B cell (primary cell): ENCODE data around the gene OR9Q1. TPM values are rescaled to one million over a fixed set of nuclear protein-coding genes. Genes with fewer than 3 reads are reported as not detected.

Experiments used
- ATAC-seq: fragments of 200-7000 bp; cut with Tn5 transposase; one replicate; pipeline ENCODE4 v1.10.0; 2021; ENCODE audit warnings: low read depth, mild to moderate bottlenecking, moderate number of reproducible peaks, moderate library complexity
- CTCF ChIA-PET: fragments of 350-600 bp; sonication (Branson Sonifier 250); formaldehyde crosslinking; loops from one replicate; lab custom pipeline; 2021; ENCODE audit warnings: antibody characterized with exemption, inconsistent platforms; lab: Charles Lee
- POLR2A ChIA-PET: fragments of 350-600 bp; sonication (Branson Sonifier 250); formaldehyde crosslinking; loops from one replicate; lab custom pipeline; 2021; ENCODE audit warnings: antibody characterized with exemption; lab: Charles Lee
- DNase-seq: peaks from one replicate; pipeline ENCODE4 v3.0.0; 2013
- H2AFZ ChIP-seq: 2 replicates; pipeline ENCODE4 v1.6.1; 2012; ENCODE audit warnings: mild to moderate bottlenecking, low read depth, low read length; ENCODE audit not compliant: insufficient read depth, poor library complexity, severe bottlenecking
- H3K27ac ChIP-seq, 2 donors: 1 replicate in 1 of 2; 2 replicates in 1 of 2; pipeline ENCODE4 v1.5.1; 2012 to 2013; ENCODE audit warnings: low read length in 2 of 2, mild to moderate bottlenecking in 2 of 2, moderate library complexity in 1 of 2
- H3K27me3 ChIP-seq, 4 experiments: fragments of 200-600 bp in 1 of 4; sonication (generic) in 1 of 4; replicated peaks in 1 of 4; 1 replicate in 2 of 4; 2 replicates in 2 of 4; pipeline versions ENCODE4 v1.6.1 to v1.7.0; 2013 to 2016; ENCODE audit warnings: low read length in 3 of 4, mild to moderate bottlenecking in 2 of 4, mixed read lengths in 1 of 4, moderate library complexity in 1 of 4; ENCODE audit not compliant: insufficient read depth in 4 of 4, control insufficient read depth in 3 of 4; ENCODE audit errors: control extremely low read depth in 1 of 4
- H3K36me3 ChIP-seq, 2 experiments: replicated peaks in 1 of 2; 1 replicate in 1 of 2; 2 replicates in 1 of 2; pipeline versions ENCODE4 v1.6.1 to v1.7.1; 2013; ENCODE audit warnings: low read length in 1 of 2; ENCODE audit not compliant: insufficient read depth in 2 of 2, control insufficient read depth in 1 of 2; ENCODE audit errors: control extremely low read depth in 1 of 2, extremely low read depth in 1 of 2
- H3K4me1 ChIP-seq, 2 donors: fragments of 200-600 bp in 1 of 2; sonication (generic) in 1 of 2; 1 replicate in 1 of 2; 2 replicates in 1 of 2; pipeline versions ENCODE4 v1.5.1 to v1.6.1; 2013 to 2017; ENCODE audit warnings: low read length in 2 of 2; ENCODE audit not compliant: control insufficient read depth in 2 of 2, insufficient read depth in 2 of 2
- H3K4me2 ChIP-seq: replicated peaks from 2 replicates; pipeline ENCODE3; 2012; ENCODE audit warnings: mild to moderate bottlenecking, low read depth, low read length; ENCODE audit not compliant: poor library complexity, severe bottlenecking
- H3K4me3 ChIP-seq, 5 experiments: fragments of 200-600 bp in 1 of 5; sonication (generic) in 1 of 5; 1 replicate in 3 of 5; 2 replicates in 2 of 5; pipeline versions ENCODE4 v1.5.1 to v1.7.0; 2011 to 2016; ENCODE audit warnings: low read length in 4 of 5, mild to moderate bottlenecking in 4 of 5, low read depth in 2 of 5, control low read depth in 1 of 5, moderate library complexity in 1 of 5; ENCODE audit not compliant: insufficient read depth in 1 of 5; ENCODE audit errors: control extremely low read depth in 1 of 5, extremely low read depth in 1 of 5
- H3K79me2 ChIP-seq: fragments of 200-600 bp; sonication (generic); one replicate; pipeline ENCODE4 v1.6.0; 2016; ENCODE audit warnings: low read length; ENCODE audit not compliant: control insufficient read depth, insufficient read depth
- H3K9ac ChIP-seq: fragments of 200-600 bp; sonication (generic); 2 replicates; pipeline ENCODE4 v1.6.1; 2017; ENCODE audit warnings: mild to moderate bottlenecking, low read length, moderate library complexity
- H3K9me3 ChIP-seq, 3 donors: one replicate each; pipeline versions ENCODE4 v1.6.1 to v1.7.1; 2013; ENCODE audit warnings: low read length in 2 of 3; ENCODE audit not compliant: control insufficient read depth in 2 of 3, insufficient read depth in 1 of 3; ENCODE audit errors: control extremely low read depth in 1 of 3
- H4K20me1 ChIP-seq: 2 replicates; pipeline ENCODE4 v1.6.0; 2012; ENCODE audit warnings: mild to moderate bottlenecking, low read length; ENCODE audit not compliant: insufficient read depth, control insufficient read depth, poor library complexity, severe bottlenecking
- H3K27ac Mint-ChIP-seq: one replicate; pipeline ENCODE4 v1.8.0; 2021; ENCODE audit warnings: mixed read lengths
- H3K27me3 Mint-ChIP-seq: one replicate; pipeline ENCODE4 v1.8.0; 2021; ENCODE audit warnings: mixed read lengths
- H3K4me1 Mint-ChIP-seq: one replicate; pipeline ENCODE4 v1.8.0; 2021; ENCODE audit warnings: mixed read lengths
- H3K4me3 Mint-ChIP-seq: one replicate; pipeline ENCODE4 v1.8.0; 2021; ENCODE audit warnings: mixed read lengths
- H3K9me3 Mint-ChIP-seq: one replicate; pipeline ENCODE4 v1.8.0; 2022; ENCODE audit warnings: mixed read lengths; ENCODE audit not compliant: insufficient read depth
- EZH2 ChIP-seq: IDR thresholded peaks from 2 replicates; pipeline ENCODE4 v1.6.1; 2012; ENCODE audit warnings: borderline replicate concordance, low read depth, mild to moderate bottlenecking, moderate library complexity, low read length; ENCODE audit not compliant: insufficient read depth, poor library complexity, severe bottlenecking
- WGBS: methylation state at CpG from one replicate; pipeline ENCODE4 v1.1.5; 2013; ENCODE audit warnings: missing lambda C conversion rate; ENCODE audit not compliant: insufficient coverage; 5-methylcytosine and 5-hydroxymethylcytosine counted together
- intact Hi-C: fragments of 100-400 bp; cut with micrococcal nuclease; formaldehyde crosslinking; loops from one replicate; pipeline ENCODE4 v1.10.0; 2022
- polyA plus RNA-seq: library from polyadenylated mRNA; depleted of rRNA; stranded (reverse); fragments of >200 nt; gene quantifications from 2 replicates; pipeline ENCODE4 v1.2.3, GENCODE V29; 2012
- total RNA-seq, 2 donors: library from RNA; stranded (reverse); fragments of 120-200 nt in 1 of 2; gene quantifications; 1 replicate in 1 of 2; 2 replicates in 1 of 2; pipeline versions ENCODE4 v1.2.3 to v1.2.4, GENCODE V29; 2013 to 2022
- TF ChIP-seq, protein P1 (sequence below): fragments of 200-600 bp; IDR thresholded peaks from one replicate; pipeline ENCODE4 v1.8.0; 2022; ENCODE audit warnings: antibody characterized with exemption, mild to moderate bottlenecking

Gene OR9Q1
- total and polyA plus RNA-seq, 2 donors (not counting 1 experiment from before 2014, with no cell fraction given): not detected

DNA sequence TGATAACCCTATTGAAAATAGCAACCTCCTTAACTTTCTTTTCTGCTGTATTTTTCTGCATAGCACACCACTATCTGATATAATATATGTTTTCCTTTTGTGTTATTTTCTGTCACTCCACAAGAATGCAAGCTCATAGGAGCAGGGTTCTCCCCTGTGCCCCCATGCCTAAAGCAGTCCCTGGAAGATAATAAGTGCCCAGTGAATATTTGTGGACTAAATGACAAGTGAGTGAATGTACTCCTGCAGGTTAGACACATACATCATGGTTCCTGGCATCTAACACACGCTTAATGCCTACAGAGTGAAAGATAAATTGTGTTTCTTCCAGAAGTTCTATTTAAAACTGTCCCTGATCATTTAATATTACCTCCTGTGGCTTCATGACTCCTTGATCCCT, 141.3 kb downstream of the OR9Q1 start:
- H3K4me3 Mint-ChIP-seq: no peak overlapping the region
- H3K27me3 Mint-ChIP-seq: peaks cover 3% of the 10 kb centered on the region
- Histone ChIP-seq H3K9ac (no peak overlapping the region), H3K79me2 (no peaks in the 10 kb centered on the region), H3K4me2 (no peak overlapping the region), H3K27ac (no peak overlapping the region), H4K20me1 (no peaks in the 10 kb centered on the region), H3K36me3 (no peaks in the 10 kb centered on the region), H3K27me3 (no peaks in the 10 kb centered on the region), H3K4me1 (no peaks in the 10 kb centered on the region), H2AFZ (no peak overlapping the region), H3K4me3 (no peak overlapping the region), H3K9me3 (no peaks in the 10 kb centered on the region)
- CTCF ChIA-PET: no interaction called here
- no peak for TF ChIP-seq EZH2
- TF ChIP-seq, protein P1, sequence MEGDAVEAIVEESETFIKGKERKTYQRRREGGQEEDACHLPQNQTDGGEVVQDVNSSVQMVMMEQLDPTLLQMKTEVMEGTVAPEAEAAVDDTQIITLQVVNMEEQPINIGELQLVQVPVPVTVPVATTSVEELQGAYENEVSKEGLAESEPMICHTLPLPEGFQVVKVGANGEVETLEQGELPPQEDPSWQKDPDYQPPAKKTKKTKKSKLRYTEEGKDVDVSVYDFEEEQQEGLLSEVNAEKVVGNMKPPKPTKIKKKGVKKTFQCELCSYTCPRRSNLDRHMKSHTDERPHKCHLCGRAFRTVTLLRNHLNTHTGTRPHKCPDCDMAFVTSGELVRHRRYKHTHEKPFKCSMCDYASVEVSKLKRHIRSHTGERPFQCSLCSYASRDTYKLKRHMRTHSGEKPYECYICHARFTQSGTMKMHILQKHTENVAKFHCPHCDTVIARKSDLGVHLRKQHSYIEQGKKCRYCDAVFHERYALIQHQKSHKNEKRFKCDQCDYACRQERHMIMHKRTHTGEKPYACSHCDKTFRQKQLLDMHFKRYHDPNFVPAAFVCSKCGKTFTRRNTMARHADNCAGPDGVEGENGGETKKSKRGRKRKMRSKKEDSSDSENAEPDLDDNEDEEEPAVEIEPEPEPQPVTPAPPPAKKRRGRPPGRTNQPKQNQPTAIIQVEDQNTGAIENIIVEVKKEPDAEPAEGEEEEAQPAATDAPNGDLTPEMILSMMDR: no peak
- no peak overlapping the region for H3K27ac Mint-ChIP-seq
- no peaks in the 10 kb centered on the region for H3K4me1 Mint-ChIP-seq
- POLR2A ChIA-PET: no interaction called here
- no peaks in the 10 kb centered on the region for H3K9me3 Mint-ChIP-seq
- DNase-seq (no peak), ATAC-seq (no peak)
- intact Hi-C loops: no loop called here
- no CpG with 5 or more reads among the region's 1 CpG for WGBS

DNA sequence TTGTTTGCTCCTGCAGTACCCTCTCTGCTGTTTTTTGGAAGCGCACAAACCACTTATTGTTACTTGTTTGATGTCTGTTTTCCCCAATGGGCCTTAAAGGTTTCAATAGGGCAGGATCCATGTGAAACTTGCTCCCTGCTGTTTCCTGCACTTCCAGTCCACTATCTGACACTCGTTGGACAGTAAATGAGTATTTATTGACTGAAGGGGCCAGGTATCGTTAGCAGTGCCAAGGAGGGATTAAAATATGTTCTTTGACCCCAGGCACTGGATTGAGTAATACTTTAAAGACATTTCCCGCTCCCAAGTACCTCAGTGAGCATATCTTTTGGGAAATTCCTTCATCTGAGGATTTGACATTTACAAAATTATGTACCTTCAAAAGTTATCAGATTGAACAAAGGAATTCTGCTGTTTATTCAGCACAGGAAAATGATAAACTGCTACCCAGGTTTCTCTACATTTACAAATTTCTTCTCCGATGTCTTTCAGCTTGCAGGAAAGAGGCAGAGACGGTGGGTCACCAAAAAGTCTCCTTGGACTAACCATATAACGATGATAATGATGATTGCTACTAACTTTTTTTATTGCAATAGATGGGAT, 141.9 kb downstream of the OR9Q1 start:
- ChIA-PET CTCF (no interaction called here), POLR2A (no interaction called here)
- Histone ChIP-seq H2AFZ (no peak overlapping the region), H3K9ac (no peak overlapping the region), H3K36me3 (no peaks in the 10 kb centered on the region), H3K4me2 (no peak overlapping the region), H4K20me1 (no peaks in the 10 kb centered on the region), H3K4me1 (no peaks in the 10 kb centered on the region), H3K79me2 (no peaks in the 10 kb centered on the region), H3K9me3 (no peaks in the 10 kb centered on the region), H3K27me3 (no peaks in the 10 kb centered on the region), H3K27ac (no peak overlapping the region), H3K4me3 (no peak overlapping the region)
- no peaks in the 10 kb centered on the region for H3K4me1 Mint-ChIP-seq
- ATAC-seq: no peak
- no peak for DNase-seq
- TF ChIP-seq, protein P1: no peak
- TF ChIP-seq EZH2: no peak
- no peaks in the 10 kb centered on the region for H3K9me3 Mint-ChIP-seq
- WGBS: 67% methylated on average over 1 of the region's 7 CpGs
- intact Hi-C loops: no loop called here
- no peak overlapping the region for H3K27ac Mint-ChIP-seq
- no peak overlapping the region for H3K4me3 Mint-ChIP-seq
- H3K27me3 Mint-ChIP-seq: no peaks in the 10 kb centered on the region
